Fibroblast of villous mesenchyme (primary cell): ENCODE results near the gene KRTAP9-1. TPM values are rescaled to one million over a fixed set of nuclear protein-coding genes. Genes with fewer than 3 reads are reported as not detected.
"Not testable (repeated sequence)": the region's sequence is repeated elsewhere in the genome, so short reads cannot be mapped to it uniquely, and the experiment has no call there.

Experiments
- DNase-seq: peaks from one replicate; pipeline ENCODE4 v3.0.0-alpha.2; 2010; ENCODE audit warnings: low read depth
- H3K4me3 ChIP-seq: 2 replicates; pipeline ENCODE4 v1.5.1; 2011; ENCODE audit warnings: low read depth, mild to moderate bottlenecking, low read length
- small RNA-seq: library from RNA; depleted of rRNA; stranded (forward); fragments of <200 nt; gene quantifications from one replicate; pipeline ENCODE3, GENCODE V24; 2012
- total RNA-seq: library from RNA; depleted of rRNA; stranded (reverse); fragments of >200 nt; gene quantifications from 2 replicates; pipeline ENCODE4 v1.2.3, GENCODE V29; 2012
- TF ChIP-seq, protein P1 (sequence below): IDR thresholded peaks from 2 replicates; pipeline ENCODE4 v1.5.1; 2012; ENCODE audit warnings: low read depth, mild to moderate bottlenecking, low read length; ENCODE audit not compliant: insufficient read depth

KRTAP9-1 gene
- total RNA-seq, 1 donor = not detected

DNA sequence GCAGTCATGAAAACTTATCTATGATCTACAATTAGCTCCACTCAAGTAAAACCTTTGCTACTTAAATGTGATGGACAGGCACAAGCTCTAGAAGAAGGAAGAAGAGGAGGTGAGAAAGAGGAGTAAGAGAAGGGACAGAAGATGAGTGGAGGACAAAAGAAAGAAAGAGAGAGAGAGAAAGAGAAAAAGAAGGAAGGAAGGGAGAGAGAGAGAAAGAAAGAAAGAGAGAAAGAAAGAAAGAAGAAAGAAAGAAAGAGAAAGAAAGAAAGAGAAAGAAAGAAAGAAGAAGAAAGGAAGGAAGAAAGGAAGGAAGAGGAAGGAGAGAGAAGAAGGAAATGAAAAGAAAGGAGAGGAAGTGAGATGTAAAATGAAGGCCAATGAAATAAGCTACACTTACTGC is 40.4 kb downstream of the KRTAP9-1 start:
- no peak overlapping the region for H3K4me3 ChIP-seq
- TF ChIP-seq, protein P1, sequence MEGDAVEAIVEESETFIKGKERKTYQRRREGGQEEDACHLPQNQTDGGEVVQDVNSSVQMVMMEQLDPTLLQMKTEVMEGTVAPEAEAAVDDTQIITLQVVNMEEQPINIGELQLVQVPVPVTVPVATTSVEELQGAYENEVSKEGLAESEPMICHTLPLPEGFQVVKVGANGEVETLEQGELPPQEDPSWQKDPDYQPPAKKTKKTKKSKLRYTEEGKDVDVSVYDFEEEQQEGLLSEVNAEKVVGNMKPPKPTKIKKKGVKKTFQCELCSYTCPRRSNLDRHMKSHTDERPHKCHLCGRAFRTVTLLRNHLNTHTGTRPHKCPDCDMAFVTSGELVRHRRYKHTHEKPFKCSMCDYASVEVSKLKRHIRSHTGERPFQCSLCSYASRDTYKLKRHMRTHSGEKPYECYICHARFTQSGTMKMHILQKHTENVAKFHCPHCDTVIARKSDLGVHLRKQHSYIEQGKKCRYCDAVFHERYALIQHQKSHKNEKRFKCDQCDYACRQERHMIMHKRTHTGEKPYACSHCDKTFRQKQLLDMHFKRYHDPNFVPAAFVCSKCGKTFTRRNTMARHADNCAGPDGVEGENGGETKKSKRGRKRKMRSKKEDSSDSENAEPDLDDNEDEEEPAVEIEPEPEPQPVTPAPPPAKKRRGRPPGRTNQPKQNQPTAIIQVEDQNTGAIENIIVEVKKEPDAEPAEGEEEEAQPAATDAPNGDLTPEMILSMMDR = no peak
- DNase-seq = no peak

DNA sequence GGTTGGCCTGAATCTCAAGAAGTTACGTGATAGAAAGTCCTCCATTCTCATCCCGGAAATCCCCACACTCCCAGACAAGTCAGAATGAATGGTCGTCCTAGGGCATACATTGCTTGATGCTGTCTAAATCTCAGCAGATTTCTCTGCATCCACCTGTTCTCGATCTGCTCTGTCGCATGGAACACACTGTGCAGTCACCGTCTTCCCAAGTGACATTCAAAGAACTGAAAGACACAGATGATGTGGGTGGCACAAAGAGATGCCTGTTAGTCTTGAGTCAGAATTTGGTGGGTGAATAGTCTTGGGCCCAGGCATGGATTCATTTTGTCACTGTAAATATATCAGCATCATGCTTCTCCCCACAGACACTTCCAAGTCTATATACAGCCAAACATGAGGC is 42.0 kb downstream of the KRTAP9-1 start:
- TF ChIP-seq, protein P1 = no peak
- no peak overlapping the region for H3K4me3 ChIP-seq
- DNase-seq = no peak

DNA sequence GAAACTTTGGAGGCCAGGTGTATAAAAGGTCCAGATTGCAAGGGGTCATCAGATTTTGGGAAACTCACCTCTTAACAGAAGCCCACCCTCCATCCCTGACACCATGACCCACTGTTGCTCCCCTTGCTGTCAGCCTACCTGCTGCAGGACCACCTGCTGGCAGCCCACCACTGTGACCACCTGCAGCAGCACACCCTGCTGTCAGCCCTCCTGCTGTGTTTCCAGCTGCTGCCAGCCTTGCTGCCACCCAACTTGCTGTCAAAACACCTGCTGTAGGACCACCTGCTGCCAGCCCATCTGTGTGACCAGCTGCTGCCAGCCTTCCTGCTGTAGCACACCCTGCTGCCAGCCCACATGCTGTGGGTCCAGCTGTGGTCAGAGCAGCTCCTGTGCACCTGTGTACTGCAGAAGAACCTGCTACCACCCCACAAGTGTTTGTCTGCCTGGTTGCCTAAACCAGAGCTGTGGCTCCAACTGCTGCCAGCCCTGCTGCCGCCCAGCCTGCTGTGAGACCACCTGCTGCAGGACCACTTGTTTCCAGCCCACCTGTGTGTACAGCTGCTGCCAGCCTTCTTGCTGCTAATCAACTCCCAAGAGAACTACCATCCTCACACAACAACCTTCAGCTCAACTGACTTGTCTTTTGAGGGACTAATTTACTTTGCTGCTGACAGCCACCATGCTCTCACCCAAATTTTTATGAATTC is 42.9 kb downstream of the KRTAP9-1 start, which contains the start of gene KRTAP9-3:
TSS of gene KRTAP9-3 (plus strand) at position 51 of the 707 bp plus-strand sequence. CDS start at position 104, 53 bp downstream.
- not testable (repeated sequence) for DNase-seq, H3K4me3 ChIP-seq

DNA sequence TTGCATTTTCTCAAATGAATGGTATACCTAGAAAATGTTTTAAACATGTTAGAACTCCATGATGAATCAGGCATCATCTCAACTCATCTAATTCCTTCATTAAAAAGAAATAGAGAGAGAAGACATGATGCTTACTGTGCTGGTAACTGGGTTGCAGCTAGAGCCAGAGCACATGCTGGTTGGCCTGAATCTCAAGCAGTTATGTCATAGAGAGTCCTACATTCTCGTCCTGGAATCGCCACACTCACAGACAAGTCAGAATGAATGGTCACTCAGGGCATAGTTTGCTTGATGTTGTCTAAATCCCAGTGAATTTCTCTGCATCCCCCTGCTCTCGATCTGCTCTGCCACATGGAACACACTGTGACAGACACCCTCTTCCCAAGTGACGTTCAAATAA is 47.4 kb downstream of the KRTAP9-1 start:
- not testable (repeated sequence) for DNase-seq

DNA sequence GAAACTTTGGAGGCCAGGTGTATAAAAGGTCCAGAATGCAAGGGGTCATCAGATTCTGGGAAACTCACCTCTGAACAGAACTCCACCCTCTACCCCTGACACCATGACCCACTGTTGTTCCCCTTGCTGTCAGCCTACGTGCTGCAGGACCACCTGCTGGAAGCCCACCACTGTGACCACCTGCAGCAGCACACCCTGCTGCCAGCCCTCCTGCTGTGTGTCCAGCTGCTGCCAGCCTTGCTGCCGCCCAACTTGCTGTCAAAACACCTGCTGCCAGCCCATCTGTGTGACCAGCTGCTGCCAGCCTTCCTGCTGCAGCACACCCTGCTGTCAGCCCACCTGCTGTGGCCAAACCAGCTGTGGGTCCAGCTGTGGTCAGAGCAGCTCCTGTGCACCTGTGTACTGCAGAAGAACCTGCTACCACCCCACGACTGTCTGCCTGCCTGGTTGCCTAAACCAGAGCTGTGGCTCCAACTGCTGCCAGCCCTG is 48.3 kb downstream of the KRTAP9-1 start, which contains the start of gene KRTAP9-8:
TSS of gene KRTAP9-8 (plus strand) at position 51 of the 489 bp plus-strand sequence. CDS start at position 104, 53 bp downstream.
- not testable (repeated sequence) for DNase-seq, H3K4me3 ChIP-seq

More for the DNA sequence above, 47.4 kb downstream of the KRTAP9-1 start:
- not testable (repeated sequence) for H3K4me3 ChIP-seq

Small RNAs within 50 kb of the gene (small RNA-seq; reads per million reads assigned to genes)
- not detected for gene KRTAP4-17P

Other genes with a start within 250 kb of the KRTAP9-1 start
- not detected in 2 replicates for gene KRT39, start 222.9 kb upstream of the KRTAP9-1 start, total RNA-seq
- gene KRT40, start 205.6 kb upstream of the KRTAP9-1 start, total RNA-seq = not detected in 2 replicates
- gene KRTAP3-3, start 195.7 kb upstream of the KRTAP9-1 start, total RNA-seq = not detected in 2 replicates
- not detected in 2 replicates for gene KRTAP3-2, start 190.0 kb upstream of the KRTAP9-1 start, total RNA-seq
- not detected in 2 replicates for gene KRTAP3-1, start 180.8 kb upstream of the KRTAP9-1 start, total RNA-seq
- 11.0 and 16.4 TPM in 2 replicates for gene KRTAP1-5, start 162.7 kb upstream of the KRTAP9-1 start, total RNA-seq
- gene KRTAP1-4, start 159.7 kb upstream of the KRTAP9-1 start, total RNA-seq = not detected in 2 replicates
- gene KRTAP1-3, start 155.0 kb upstream of the KRTAP9-1 start, total RNA-seq = not detected in 2 replicates
- not detected in 2 replicates for gene KRTAP1-1, start 148.4 kb upstream of the KRTAP9-1 start, total RNA-seq
- not detected in 2 replicates for gene KRTAP2-1, start 142.6 kb upstream of the KRTAP9-1 start, total RNA-seq
- gene KRTAP2-2, start 134.7 kb upstream of the KRTAP9-1 start, total RNA-seq = not detected in 2 replicates
- gene KRTAP2-3, start 129.8 kb upstream of the KRTAP9-1 start, total RNA-seq = 0.32 TPM in 1 of 2 replicates, not detected in the other
- gene KRTAP2-4, start 124.0 kb upstream of the KRTAP9-1 start, total RNA-seq = not detected in 2 replicates
- not detected in 2 replicates for gene KRTAP4-7, start 105.7 kb upstream of the KRTAP9-1 start, total RNA-seq
- not detected in 2 replicates for gene KRTAP4-8, start 91.7 kb upstream of the KRTAP9-1 start, total RNA-seq
- not detected in 2 replicates for gene KRTAP4-16, start 87.7 kb upstream of the KRTAP9-1 start, total RNA-seq
- gene KRTAP4-9, start 84.5 kb upstream of the KRTAP9-1 start, total RNA-seq = not detected in 2 replicates
- gene KRTAP4-11, start 71.5 kb upstream of the KRTAP9-1 start, total RNA-seq = not detected in 2 replicates
- gene KRTAP4-12, start 65.7 kb upstream of the KRTAP9-1 start, total RNA-seq = not detected in 2 replicates
- not detected in 2 replicates for gene KRTAP4-6, start 49.3 kb upstream of the KRTAP9-1 start, total RNA-seq
- not detected in 2 replicates for gene KRTAP4-5, start 40.1 kb upstream of the KRTAP9-1 start, total RNA-seq
- gene KRTAP4-4, start 29.1 kb upstream of the KRTAP9-1 start, total RNA-seq = not detected in 2 replicates
- not detected in 2 replicates for gene KRTAP4-3, start 21.7 kb upstream of the KRTAP9-1 start, total RNA-seq
- not detected in 2 replicates for gene KRTAP4-2, start 11.7 kb upstream of the KRTAP9-1 start, total RNA-seq
- gene KRTAP4-1, start 5.0 kb upstream of the KRTAP9-1 start, total RNA-seq = not detected in 2 replicates
- not detected in 2 replicates for gene KRTAP9-2, start 36.8 kb downstream of the KRTAP9-1 start, total RNA-seq
- not detected in 2 replicates for gene KRTAP9-3, start 42.6 kb downstream of the KRTAP9-1 start, total RNA-seq
- not detected in 2 replicates for gene KRTAP9-8, start 48.1 kb downstream of the KRTAP9-1 start, total RNA-seq
- gene KRTAP9-4, start 59.8 kb downstream of the KRTAP9-1 start, total RNA-seq = not detected in 2 replicates
- gene KRTAP9-9, start 65.5 kb downstream of the KRTAP9-1 start, total RNA-seq = not detected in 2 replicates
- gene KRTAP9-6, start 75.5 kb downstream of the KRTAP9-1 start, total RNA-seq = not detected in 2 replicates
- gene KRTAP9-7, start 85.8 kb downstream of the KRTAP9-1 start, total RNA-seq = not detected in 2 replicates
- gene KRTAP29-1, start 113.0 kb downstream of the KRTAP9-1 start, total RNA-seq = not detected in 2 replicates
- not detected in 2 replicates for gene KRTAP16-1, start 119.4 kb downstream of the KRTAP9-1 start, total RNA-seq
- gene KRTAP17-1, start 125.8 kb downstream of the KRTAP9-1 start, total RNA-seq = not detected in 2 replicates
- not detected in 2 replicates for gene KRT33A, start 160.9 kb downstream of the KRTAP9-1 start, total RNA-seq
- gene KRT33B, start 179.9 kb downstream of the KRTAP9-1 start, total RNA-seq = under 0.01 and 0.32 TPM in 2 replicates
- 26.7 and 28.9 TPM in 2 replicates for gene KRT34, start 192.4 kb downstream of the KRTAP9-1 start, total RNA-seq
- gene KRT31, start 207.7 kb downstream of the KRTAP9-1 start, total RNA-seq = not detected in 2 replicates
- gene KRT37, start 234.7 kb downstream of the KRTAP9-1 start, total RNA-seq = not detected in 2 replicates